Caco-2 (cell line): ENCODE data around the gene SPACA7. TPM values are rescaled to one million over a fixed set of nuclear protein-coding genes. Genes with fewer than 3 reads are reported as not detected.

ENCODE experiments used
- BruUV-seq: library from RNA; stranded (reverse); fragments of 400-500 nt; replicated peaks from 2 replicates; lab custom pipeline; 2021; lab: Mats Ljungman, UMichigan
- CTCF ChIA-PET: fragments of 300-600 bp; sonication (Branson Sonifier 250); formaldehyde crosslinking; loops from one replicate; lab custom pipeline; 2022; ENCODE audit warnings: antibody characterized with exemption; lab: Charles Lee
- POLR2A ChIA-PET: fragments of 300-600 bp; sonication (Branson Sonifier 250); formaldehyde crosslinking; loops from one replicate; lab custom pipeline; 2022; ENCODE audit warnings: antibody characterized with exemption; lab: Charles Lee
- DNase-seq, 2 experiments: peaks; one replicate each; pipeline versions ENCODE4 v3.0.0 to v3.0.0-alpha.2; 2020 to 2022
- H3K27me3 ChIP-seq: replicated peaks from 2 replicates; pipeline ENCODE4 v1.6.0; 2011; ENCODE audit warnings: low read length; ENCODE audit not compliant: control insufficient read depth, insufficient read depth
- H3K36me3 ChIP-seq: 2 replicates; pipeline ENCODE4 v1.5.1; 2011; ENCODE audit warnings: low read length; ENCODE audit not compliant: control insufficient read depth, insufficient read depth
- H3K4me1 ChIP-seq: fragments of 250-450 bp; sonication (Bioruptor Pico); 2 replicates; pipeline ENCODE4 v1.5.1; 2020; ENCODE audit warnings: mild to moderate bottlenecking
- H3K4me3 ChIP-seq: 2 replicates; pipeline ENCODE4 v1.5.1; 2011; ENCODE audit warnings: low read depth, mild to moderate bottlenecking, control low read depth, low read length
- H3K9me3 ChIP-seq: fragments of 250-450 bp; sonication (Bioruptor Pico); 2 replicates; pipeline ENCODE4 v1.5.1; 2020; ENCODE audit warnings: mild to moderate bottlenecking, moderate library complexity
- H3K27ac Mint-ChIP-seq: one replicate; pipeline ENCODE4 v1.8.0; 2022; ENCODE audit warnings: mixed read lengths; ENCODE audit not compliant: unreplicated experiment
- H3K27me3 Mint-ChIP-seq: one replicate; pipeline ENCODE4 v1.8.0; 2022; ENCODE audit warnings: mixed read lengths; ENCODE audit not compliant: insufficient read depth, unreplicated experiment
- H3K36me3 Mint-ChIP-seq: one replicate; pipeline ENCODE4 v1.8.0; 2022; ENCODE audit warnings: mild to moderate bottlenecking, mixed read lengths; ENCODE audit not compliant: insufficient read depth, unreplicated experiment
- H3K4me1 Mint-ChIP-seq: one replicate; pipeline ENCODE4 v1.8.0; 2022; ENCODE audit warnings: low read depth, mixed read lengths; ENCODE audit not compliant: unreplicated experiment
- H3K4me3 Mint-ChIP-seq: one replicate; pipeline ENCODE4 v1.8.0; 2022; ENCODE audit warnings: mild to moderate bottlenecking, moderate library complexity, mixed read lengths; ENCODE audit not compliant: unreplicated experiment
- H3K9me3 Mint-ChIP-seq: one replicate; pipeline ENCODE4 v1.8.0; 2022; ENCODE audit warnings: mixed read lengths; ENCODE audit not compliant: unreplicated experiment
- CTCF ChIP-seq, 2 experiments: fragments of 200-600 bp in 1 of 2; IDR thresholded peaks; 1 replicate in 1 of 2; 2 replicates in 1 of 2; pipeline versions ENCODE4 v1.5.1 to v1.8.0; 2011 to 2022; ENCODE audit warnings: antibody characterized with exemption in 1 of 2, control low read depth in 1 of 2, inconsistent platforms in 1 of 2, low read depth in 1 of 2, low read length in 1 of 2, mild to moderate bottlenecking in 1 of 2, moderate library complexity in 1 of 2; ENCODE audit not compliant: insufficient read depth in 1 of 2, severe bottlenecking in 1 of 2, unreplicated experiment in 1 of 2
- intact Hi-C: fragments of 100-400 bp; cut with micrococcal nuclease; formaldehyde crosslinking; loops from one replicate; pipeline ENCODE4 v1.10.0; 2022; ENCODE audit not compliant: unreplicated experiment
- total RNA-seq: library from RNA; stranded (reverse); gene quantifications from 2 replicates; pipeline ENCODE4 v1.2.3, GENCODE V29; 2022

SPACA7 gene
- total RNA-seq, 1 experiment from 2014 or later, result not detected

DNA sequence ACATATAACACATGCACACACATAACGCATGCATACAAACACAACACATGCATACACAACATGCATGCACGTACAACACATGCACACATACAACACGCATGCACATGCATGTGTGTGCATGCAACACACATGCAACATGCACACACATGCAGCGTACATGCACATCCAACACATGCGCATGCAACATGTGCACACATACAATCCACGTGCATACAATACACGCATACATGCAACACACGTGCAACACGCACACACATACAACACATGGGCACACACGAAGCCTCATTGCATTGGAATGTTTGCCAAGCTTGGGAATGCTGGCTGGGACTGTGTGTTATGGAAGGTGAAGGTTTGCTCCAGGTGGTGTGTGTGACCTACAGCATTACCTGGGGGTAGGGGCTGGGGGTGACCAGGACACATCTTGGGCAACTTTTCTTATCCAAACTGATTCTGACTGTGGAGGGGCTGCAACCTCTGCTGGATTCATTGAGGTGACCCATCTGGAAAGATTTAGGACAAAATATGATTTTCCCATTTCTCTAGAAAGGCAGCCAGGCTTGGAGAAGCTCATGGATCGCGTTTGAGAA lies 58.9 kb downstream of the SPACA7 start:
- Histone ChIP-seq H3K9me3 (peaks cover 23% of the 10 kb centered on the region), H3K36me3 (no peaks in the 10 kb centered on the region), H3K4me1 (no peaks in the 10 kb centered on the region), H3K4me3 (no peak overlapping the region), H3K27me3 (no peaks in the 10 kb centered on the region)
- BruUV-seq, result no TSS peak
- ChIA-PET POLR2A (no interaction called here), CTCF (no interaction called here)
- Mint-ChIP-seq H3K4me3 (no peak overlapping the region), H3K9me3 (peaks cover 29% of the 10 kb centered on the region), H3K4me1 (no peaks in the 10 kb centered on the region), H3K27me3 (peaks cover 11% of the 10 kb centered on the region), H3K27ac (no peak overlapping the region), H3K36me3 (no peaks in the 10 kb centered on the region)
- DNase-seq, result no peak
- no peak for TF ChIP-seq CTCF (IDR thresholded peaks at IDR 0.05; ENCODE audit: insufficient read depth in 1 of 2, low read depth in 1 of 2, low read length in 1 of 2, severe bottlenecking in 1 of 2, unreplicated experiment in 1 of 2)
- intact Hi-C loops, result no loop called here

GRCh38 chr13:112435973-112436372 lies 59.8 kb downstream of the SPACA7 start:
- Mint-ChIP-seq H3K36me3 (no peaks in the 10 kb centered on the region), H3K27me3 (peaks cover 11% of the 10 kb centered on the region), H3K27ac (no peak overlapping the region), H3K4me3 (no peak overlapping the region), H3K9me3 (peaks cover 24% of the 10 kb centered on the region), H3K4me1 (no peaks in the 10 kb centered on the region)
- Histone ChIP-seq H3K4me1 (no peaks in the 10 kb centered on the region), H3K4me3 (no peak overlapping the region), H3K36me3 (no peaks in the 10 kb centered on the region), H3K27me3 (no peaks in the 10 kb centered on the region), H3K9me3 (peaks cover 17% of the 10 kb centered on the region)
- intact Hi-C loops, result no loop called here
- BruUV-seq, result no TSS peak
- POLR2A ChIA-PET, result no interaction called here
- DNase-seq, result no peak
- CTCF ChIA-PET, result interaction anchor here (0.5 kb wide), 1 partner anchor 1326 kb away, joined by 5 read pairs; no protein-coding TSS in a partner anchor
- no peak for TF ChIP-seq CTCF (IDR thresholded peaks at IDR 0.05; ENCODE audit: insufficient read depth in 1 of 2, low read depth in 1 of 2, low read length in 1 of 2, severe bottlenecking in 1 of 2, unreplicated experiment in 1 of 2)

DNA sequence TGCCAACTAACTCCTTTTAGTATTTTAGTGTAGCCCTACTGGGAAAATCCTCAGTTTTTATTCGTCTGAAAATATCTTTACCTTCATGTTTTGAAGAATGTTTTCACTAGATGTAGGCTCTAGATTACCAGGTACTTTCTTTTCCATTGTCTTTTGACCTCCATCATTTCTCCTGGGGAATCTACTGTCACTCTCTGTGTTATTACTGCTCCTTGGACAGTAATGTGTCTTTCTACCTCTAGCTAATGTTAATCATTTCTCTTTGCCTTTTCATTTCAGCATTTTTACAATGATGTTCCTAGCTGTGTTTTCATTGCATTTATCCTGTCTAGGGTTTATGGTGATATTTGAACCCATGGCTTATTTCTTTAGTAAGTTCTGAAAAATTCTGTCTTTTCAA lies 61.9 kb downstream of the SPACA7 start:
- H3K36me3 Mint-ChIP-seq, result no peaks in the 10 kb centered on the region
- H3K4me1 Mint-ChIP-seq, result no peaks in the 10 kb centered on the region
- DNase-seq, result no peak
- Histone ChIP-seq H3K4me3 (no peak overlapping the region), H3K4me1 (no peaks in the 10 kb centered on the region), H3K36me3 (no peaks in the 10 kb centered on the region), H3K27me3 (no peaks in the 10 kb centered on the region; the same call in 1 of the 2 replicates), H3K9me3 (peaks cover 14% of the 10 kb centered on the region)
- peaks cover 24% of the 10 kb centered on the region for H3K9me3 Mint-ChIP-seq
- no peak overlapping the region for H3K27ac Mint-ChIP-seq
- peaks cover 13% of the 10 kb centered on the region for H3K27me3 Mint-ChIP-seq
- TF ChIP-seq CTCF (IDR thresholded peaks at IDR 0.05; ENCODE audit: insufficient read depth in 1 of 2, low read depth in 1 of 2, low read length in 1 of 2, severe bottlenecking in 1 of 2, unreplicated experiment in 1 of 2), result no peak
- POLR2A ChIA-PET, result no interaction called here
- CTCF ChIA-PET, result no interaction called here
- BruUV-seq, result no TSS peak
- intact Hi-C loops, result no loop called here
- H3K4me3 Mint-ChIP-seq, result no peak overlapping the region
